NOMO-1 (cell line): ENCODE data around the gene DTNB.
A peak's percentile ranks its signal among the peaks of the same experiment; 100 is the strongest.
"Not testable (repeated sequence)": the region's sequence is repeated elsewhere in the genome, so short reads cannot be mapped to it uniquely, and the experiment has no call there.

Experiments used
- DNase-seq, 2 experiments: peaks; one replicate each; lab custom pipeline; 2025; ENCODE audit not compliant: unreplicated experiment in 2 of 2; lab: John Stamatoyannopoulos, UW

Gene DTNB

GRCh38 chr2:25549571-25549970, 123.8 kb downstream of the DTNB start:
- DNase-seq, result not testable (repeated sequence)

- DNase-seq, result no peak
Measured at GRCh38 chr2:25548601-25549000, 124.8 kb downstream of the DTNB start.

GRCh38 chr2:25546852-25547251, 126.5 kb downstream of the DTNB start:
- DNase-seq, result no peak

- no peak for DNase-seq
Measured at GRCh38 chr2:25545899-25546298, 127.5 kb downstream of the DTNB start.

- no peak for DNase-seq
Measured at GRCh38 chr2:25544445-25544844, 128.9 kb downstream of the DTNB start.

- no peak for DNase-seq
Measured at GRCh38 chr2:25543939-25544338, 129.4 kb downstream of the DTNB start.

GRCh38 chr2:25541378-25541777, 132.0 kb downstream of the DTNB start:
- no peak for DNase-seq

- no peak for DNase-seq
Measured at GRCh38 chr2:25539136-25539535, 134.2 kb downstream of the DTNB start.

- DNase-seq, result no peak
Measured at GRCh38 chr2:25537526-25537925, 135.9 kb downstream of the DTNB start.

GRCh38 chr2:25535411-25536289, 137.7 kb downstream of the DTNB start:
- not testable (repeated sequence) for DNase-seq

- DNase-seq, result not testable (repeated sequence)
Measured at GRCh38 chr2:25534937-25535336, 138.4 kb downstream of the DTNB start.

GRCh38 chr2:25534455-25534854, 138.9 kb downstream of the DTNB start:
- DNase-seq, result no peak

GRCh38 chr2:25533771-25534170, 139.6 kb downstream of the DTNB start:
- DNase-seq, result not testable (repeated sequence)

GRCh38 chr2:25532521-25532920, 140.9 kb downstream of the DTNB start:
- DNase-seq, result no peak

GRCh38 chr2:25529034-25529433, 144.3 kb downstream of the DTNB start:
- DNase-seq, result no peak

- no peak for DNase-seq
Measured at GRCh38 chr2:25528173-25528572, 145.2 kb downstream of the DTNB start.

- DNase-seq, result no peak
Measured at GRCh38 chr2:25524507-25524906, 148.9 kb downstream of the DTNB start.

GRCh38 chr2:25523060-25523459, 150.3 kb downstream of the DTNB start:
- no peak for DNase-seq

GRCh38 chr2:25521665-25522387, 151.6 kb downstream of the DTNB start:
- DNase-seq, result peak; percentile 83 to 92

GRCh38 chr2:25521126-25521525, 152.3 kb downstream of the DTNB start:
- DNase-seq, result no peak

- DNase-seq, result no peak
Measured at GRCh38 chr2:25517701-25518100, 155.7 kb downstream of the DTNB start.
